WTC11 (cell line): ENCODE measurements around the gene SEMA3C. TPM values are rescaled to one million over a fixed set of nuclear protein-coding genes. Genes with fewer than 3 reads are reported as not detected.

Experiments
- ATAC-seq: fragments of 200-7000 bp; cut with Tn5 transposase; 2 replicates; pipeline ENCODE4 v1.10.0; 2021; ENCODE audit warnings: mild to moderate bottlenecking, moderate library complexity
- CTCF ChIA-PET: fragments of 300-600 bp; sonication (Branson Sonifier 250); formaldehyde crosslinking; loops from one replicate; lab custom pipeline; 2021; ENCODE audit warnings: antibody characterized with exemption; lab: Charles Lee
- POLR2A ChIA-PET: fragments of 350-600 bp; sonication (Branson Sonifier 250); formaldehyde crosslinking; loops from one replicate; lab custom pipeline; 2021; ENCODE audit warnings: antibody characterized with exemption; lab: Charles Lee
- DNase-seq: peaks from one replicate; pipeline ENCODE4 v3.0.0; 2021; ENCODE audit warnings: low spot score
- H3K27ac Mint-ChIP-seq: 2 replicates; pipeline ENCODE4 v1.8.0; 2021; ENCODE audit warnings: mixed read lengths
- H3K27me3 Mint-ChIP-seq: 2 replicates; pipeline ENCODE4 v1.8.0; 2021; ENCODE audit warnings: low read depth, mild to moderate bottlenecking, moderate library complexity, mixed read lengths
- H3K36me3 Mint-ChIP-seq: 2 replicates; pipeline ENCODE4 v1.8.0; 2021; ENCODE audit warnings: mixed read lengths
- H3K4me1 Mint-ChIP-seq: 2 replicates; pipeline ENCODE4 v1.8.0; 2022; ENCODE audit warnings: mixed read lengths
- H3K4me3 Mint-ChIP-seq: 2 replicates; pipeline ENCODE4 v1.8.0; 2021; ENCODE audit warnings: mild to moderate bottlenecking, moderate library complexity, mixed read lengths
- H3K9me3 Mint-ChIP-seq: 2 replicates; pipeline ENCODE4 v1.8.0; 2021; ENCODE audit warnings: mixed read lengths
- CBFB ChIP-seq: sonication (generic); formaldehyde crosslinking; IDR thresholded peaks from 2 replicates; pipeline ENCODE4 v1.8.1; 2022; ENCODE audit warnings: mild to moderate bottlenecking, low read depth, missing genetic modification reagents
- CREM ChIP-seq: sonication (generic); formaldehyde crosslinking; IDR thresholded peaks from 2 replicates; pipeline ENCODE4 v1.8.1; 2022; ENCODE audit warnings: mild to moderate bottlenecking, missing genetic modification reagents, moderate library complexity
- ELF4 ChIP-seq: sonication (generic); formaldehyde crosslinking; IDR thresholded peaks from 2 replicates; pipeline ENCODE4 v1.8.1; 2022; ENCODE audit warnings: low read depth, mild to moderate bottlenecking, moderate library complexity, missing genetic modification reagents
- EMX1 ChIP-seq: fragments of 250-450 bp; sonication (Bioruptor Pico); IDR thresholded peaks from 2 replicates; pipeline ENCODE4 v1.8.0; 2021; ENCODE audit warnings: mild to moderate bottlenecking
- PRRX2 ChIP-seq: fragments of 250-450 bp; sonication (Bioruptor Pico); IDR thresholded peaks from 2 replicates; pipeline ENCODE4 v1.8.0; 2021; ENCODE audit warnings: mild to moderate bottlenecking
- RELA ChIP-seq: sonication (generic); formaldehyde crosslinking; IDR thresholded peaks from 2 replicates; pipeline ENCODE4 v1.8.1; 2022; ENCODE audit warnings: missing genetic modification reagents, mild to moderate bottlenecking, borderline replicate concordance
- TP53 ChIP-seq: sonication (generic); formaldehyde crosslinking; IDR thresholded peaks from 2 replicates; pipeline ENCODE4 v1.8.1; 2023; ENCODE audit warnings: mild to moderate bottlenecking, missing genetic modification reagents
- ZBTB21 ChIP-seq: sonication (generic); formaldehyde crosslinking; IDR thresholded peaks from 2 replicates; pipeline ENCODE4 v1.8.1; 2023; ENCODE audit warnings: mild to moderate bottlenecking, missing genetic modification reagents, borderline replicate concordance
- ZNF232 ChIP-seq: sonication (generic); formaldehyde crosslinking; IDR thresholded peaks from 2 replicates; pipeline ENCODE4 v1.8.0; 2022; ENCODE audit warnings: mild to moderate bottlenecking, missing genetic modification reagents
- ZNF263 ChIP-seq: sonication (generic); formaldehyde crosslinking; IDR thresholded peaks from 2 replicates; pipeline ENCODE4 v1.8.1; 2022; ENCODE audit warnings: low read depth, mild to moderate bottlenecking, moderate library complexity, missing genetic modification reagents
- ZNF416 ChIP-seq: fragments of 250-450 bp; sonication (Bioruptor Pico); IDR thresholded peaks from 2 replicates; pipeline ENCODE4 v1.9.0; 2021; ENCODE audit warnings: mild to moderate bottlenecking, inconsistent platforms
- ZNF423 ChIP-seq: fragments of 250-450 bp; sonication (Bioruptor Pico); IDR thresholded peaks from 2 replicates; pipeline ENCODE4 v2.1.2; 2022; ENCODE audit warnings: mild to moderate bottlenecking, moderate library complexity
- total RNA-seq: library from RNA; stranded (reverse); gene quantifications from 3 replicates; pipeline ENCODE4 v1.2.3, GENCODE V29; 2021
- TF ChIP-seq, protein P1 (sequence below): sonication (generic); formaldehyde crosslinking; IDR thresholded peaks from 2 replicates; pipeline ENCODE4 v1.8.0; 2022; ENCODE audit warnings: missing genetic modification reagents
- TF ChIP-seq, protein P2 (sequence below): sonication (generic); formaldehyde crosslinking; IDR thresholded peaks from 2 replicates; pipeline ENCODE4 v1.8.0; 2023; ENCODE audit warnings: missing genetic modification reagents
- TF ChIP-seq, protein P3 (sequence below): fragments of 250-450 bp; sonication (Bioruptor Pico); IDR thresholded peaks from 2 replicates; pipeline ENCODE4 v1.9.0; 2021; ENCODE audit warnings: mild to moderate bottlenecking
- TF ChIP-seq, protein P4 (sequence below): fragments of 250-450 bp; sonication (Bioruptor Pico); IDR thresholded peaks from 2 replicates; pipeline ENCODE4 v1.8.0; 2021; ENCODE audit warnings: mild to moderate bottlenecking
- TF ChIP-seq, protein P5 (sequence below): fragments of 200-600 bp; IDR thresholded peaks from 2 replicates; pipeline ENCODE4 v1.8.0; 2022; ENCODE audit warnings: antibody characterized with exemption
- TF ChIP-seq, protein P6 (sequence below): sonication (generic); formaldehyde crosslinking; IDR thresholded peaks from 2 replicates; pipeline ENCODE4 v1.8.1; 2023; ENCODE audit warnings: mild to moderate bottlenecking, missing genetic modification reagents, borderline replicate concordance

SEMA3C gene
- total RNA-seq, 1 experiment from 2014 or later: 2.1 TPM

DNA sequence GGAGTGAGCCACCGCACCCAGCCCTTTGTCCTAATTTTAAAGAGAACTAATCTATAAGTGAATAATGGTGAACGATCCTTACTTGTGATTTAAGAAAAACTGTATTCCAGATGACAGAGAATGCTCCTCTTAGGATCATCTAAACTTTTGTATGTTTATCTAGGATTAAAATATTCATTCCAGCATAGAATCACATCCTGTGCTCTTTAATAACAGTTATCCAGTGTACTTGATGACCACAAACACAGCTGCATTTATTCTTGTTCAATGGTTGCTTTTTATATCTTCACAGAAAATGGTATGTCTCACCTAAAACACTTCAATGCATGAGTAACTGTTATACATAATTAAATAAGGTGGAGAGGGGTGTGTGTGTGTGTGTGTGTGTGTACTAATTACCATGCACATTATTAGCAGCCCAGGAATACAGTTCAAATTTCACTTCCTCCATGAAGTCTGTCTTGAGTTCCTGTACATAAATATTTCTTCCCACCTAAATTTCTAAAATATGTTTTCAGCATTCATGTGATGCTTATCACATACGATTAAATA lies 38.5 kb upstream of the SEMA3C start:
- Mint-ChIP-seq H3K4me3 (no peak overlapping the region), H3K36me3 (no peaks in the 10 kb centered on the region), H3K27me3 (no peaks in the 10 kb centered on the region), H3K9me3 (peaks cover 3% of the 10 kb centered on the region; the same call in 1 of the 2 replicates), H3K27ac (no peak overlapping the region), H3K4me1 (no peaks in the 10 kb centered on the region)
- CTCF ChIA-PET: no interaction called here
- no peak for ATAC-seq
- TF ChIP-seq ELF4 (CRISPR knock-in tag): no peak
- no peak for TF ChIP-seq ZNF232
- TF ChIP-seq, protein P1, sequence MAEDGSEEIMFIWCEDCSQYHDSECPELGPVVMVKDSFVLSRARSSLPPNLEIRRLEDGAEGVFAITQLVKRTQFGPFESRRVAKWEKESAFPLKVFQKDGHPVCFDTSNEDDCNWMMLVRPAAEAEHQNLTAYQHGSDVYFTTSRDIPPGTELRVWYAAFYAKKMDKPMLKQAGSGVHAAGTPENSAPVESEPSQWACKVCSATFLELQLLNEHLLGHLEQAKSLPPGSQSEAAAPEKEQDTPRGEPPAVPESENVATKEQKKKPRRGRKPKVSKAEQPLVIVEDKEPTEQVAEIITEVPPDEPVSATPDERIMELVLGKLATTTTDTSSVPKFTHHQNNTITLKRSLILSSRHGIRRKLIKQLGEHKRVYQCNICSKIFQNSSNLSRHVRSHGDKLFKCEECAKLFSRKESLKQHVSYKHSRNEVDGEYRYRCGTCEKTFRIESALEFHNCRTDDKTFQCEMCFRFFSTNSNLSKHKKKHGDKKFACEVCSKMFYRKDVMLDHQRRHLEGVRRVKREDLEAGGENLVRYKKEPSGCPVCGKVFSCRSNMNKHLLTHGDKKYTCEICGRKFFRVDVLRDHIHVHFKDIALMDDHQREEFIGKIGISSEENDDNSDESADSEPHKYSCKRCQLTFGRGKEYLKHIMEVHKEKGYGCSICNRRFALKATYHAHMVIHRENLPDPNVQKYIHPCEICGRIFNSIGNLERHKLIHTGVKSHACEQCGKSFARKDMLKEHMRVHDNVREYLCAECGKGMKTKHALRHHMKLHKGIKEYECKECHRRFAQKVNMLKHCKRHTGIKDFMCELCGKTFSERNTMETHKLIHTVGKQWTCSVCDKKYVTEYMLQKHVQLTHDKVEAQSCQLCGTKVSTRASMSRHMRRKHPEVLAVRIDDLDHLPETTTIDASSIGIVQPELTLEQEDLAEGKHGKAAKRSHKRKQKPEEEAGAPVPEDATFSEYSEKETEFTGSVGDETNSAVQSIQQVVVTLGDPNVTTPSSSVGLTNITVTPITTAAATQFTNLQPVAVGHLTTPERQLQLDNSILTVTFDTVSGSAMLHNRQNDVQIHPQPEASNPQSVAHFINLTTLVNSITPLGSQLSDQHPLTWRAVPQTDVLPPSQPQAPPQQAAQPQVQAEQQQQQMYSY (CRISPR knock-in tag): no peak
- TF ChIP-seq CREM (CRISPR knock-in tag): no peak
- TF ChIP-seq, protein P2, sequence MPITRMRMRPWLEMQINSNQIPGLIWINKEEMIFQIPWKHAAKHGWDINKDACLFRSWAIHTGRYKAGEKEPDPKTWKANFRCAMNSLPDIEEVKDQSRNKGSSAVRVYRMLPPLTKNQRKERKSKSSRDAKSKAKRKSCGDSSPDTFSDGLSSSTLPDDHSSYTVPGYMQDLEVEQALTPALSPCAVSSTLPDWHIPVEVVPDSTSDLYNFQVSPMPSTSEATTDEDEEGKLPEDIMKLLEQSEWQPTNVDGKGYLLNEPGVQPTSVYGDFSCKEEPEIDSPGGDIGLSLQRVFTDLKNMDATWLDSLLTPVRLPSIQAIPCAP (CRISPR knock-in tag): no peak
- TF ChIP-seq, protein P3, sequence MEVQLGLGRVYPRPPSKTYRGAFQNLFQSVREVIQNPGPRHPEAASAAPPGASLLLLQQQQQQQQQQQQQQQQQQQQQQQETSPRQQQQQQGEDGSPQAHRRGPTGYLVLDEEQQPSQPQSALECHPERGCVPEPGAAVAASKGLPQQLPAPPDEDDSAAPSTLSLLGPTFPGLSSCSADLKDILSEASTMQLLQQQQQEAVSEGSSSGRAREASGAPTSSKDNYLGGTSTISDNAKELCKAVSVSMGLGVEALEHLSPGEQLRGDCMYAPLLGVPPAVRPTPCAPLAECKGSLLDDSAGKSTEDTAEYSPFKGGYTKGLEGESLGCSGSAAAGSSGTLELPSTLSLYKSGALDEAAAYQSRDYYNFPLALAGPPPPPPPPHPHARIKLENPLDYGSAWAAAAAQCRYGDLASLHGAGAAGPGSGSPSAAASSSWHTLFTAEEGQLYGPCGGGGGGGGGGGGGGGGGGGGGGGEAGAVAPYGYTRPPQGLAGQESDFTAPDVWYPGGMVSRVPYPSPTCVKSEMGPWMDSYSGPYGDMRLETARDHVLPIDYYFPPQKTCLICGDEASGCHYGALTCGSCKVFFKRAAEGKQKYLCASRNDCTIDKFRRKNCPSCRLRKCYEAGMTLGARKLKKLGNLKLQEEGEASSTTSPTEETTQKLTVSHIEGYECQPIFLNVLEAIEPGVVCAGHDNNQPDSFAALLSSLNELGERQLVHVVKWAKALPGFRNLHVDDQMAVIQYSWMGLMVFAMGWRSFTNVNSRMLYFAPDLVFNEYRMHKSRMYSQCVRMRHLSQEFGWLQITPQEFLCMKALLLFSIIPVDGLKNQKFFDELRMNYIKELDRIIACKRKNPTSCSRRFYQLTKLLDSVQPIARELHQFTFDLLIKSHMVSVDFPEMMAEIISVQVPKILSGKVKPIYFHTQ (CRISPR knock-in tag): no peak
- DNase-seq: no peak
- POLR2A ChIA-PET: interaction anchor here (0.8 kb wide), 1 partner anchor 11 kb away, joined by 3 read pairs; no protein-coding TSS in a partner anchor

DNA sequence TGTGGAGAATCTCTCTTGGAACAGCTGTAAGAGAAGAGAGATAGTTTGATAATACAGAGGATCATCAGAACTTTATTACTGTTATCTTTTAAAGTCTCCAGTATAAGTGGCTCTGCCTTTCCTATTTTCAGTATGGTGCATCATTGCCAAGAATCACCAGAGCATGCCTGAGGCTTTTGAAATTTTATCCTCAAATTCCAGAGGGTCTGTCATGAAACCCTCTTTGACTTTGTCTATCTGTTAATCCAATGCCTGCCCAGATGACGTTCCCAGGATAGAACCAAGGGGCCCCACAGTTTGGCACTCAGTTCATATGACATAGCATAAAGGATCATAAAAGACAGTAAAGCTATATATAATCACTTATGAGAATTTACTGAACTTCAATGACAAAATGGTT lies 35.3 kb upstream of the SEMA3C start:
- ATAC-seq: no peak
- CTCF ChIA-PET: no interaction called here
- DNase-seq: no peak
- no peaks in the 10 kb centered on the region for H3K27me3 Mint-ChIP-seq
- H3K9me3 Mint-ChIP-seq: no peaks in the 10 kb centered on the region
- H3K36me3 Mint-ChIP-seq: no peaks in the 10 kb centered on the region
- H3K27ac Mint-ChIP-seq: no peak overlapping the region
- POLR2A ChIA-PET: no interaction called here
- no peaks in the 10 kb centered on the region for H3K4me1 Mint-ChIP-seq
- no peak for TF ChIP-seq EMX1
- TF ChIP-seq, all 79 proteins: peak for 0
- H3K4me3 Mint-ChIP-seq: no peak overlapping the region

DNA sequence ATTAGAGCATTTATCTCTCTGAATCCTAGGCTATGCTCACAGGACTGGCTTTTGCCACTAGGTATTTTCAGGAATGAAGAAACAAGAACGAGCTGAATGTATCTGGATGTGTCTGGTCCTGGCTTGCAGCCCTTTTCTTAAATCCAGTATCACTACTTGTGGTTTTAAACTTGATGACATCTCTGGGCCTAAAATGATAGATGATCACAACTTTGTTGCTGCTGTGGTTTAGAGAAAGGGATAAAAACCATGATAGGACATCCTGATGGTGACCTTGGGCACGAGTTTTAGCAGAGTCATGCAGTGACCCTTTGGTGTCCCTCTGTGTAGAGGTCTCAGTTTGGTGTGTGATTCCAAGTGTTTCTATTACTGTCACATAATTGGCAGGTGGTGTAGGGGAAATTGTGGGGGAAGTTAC lies 31.7 kb upstream of the SEMA3C start:
- POLR2A ChIA-PET: no interaction called here
- TF ChIP-seq, protein P4, sequence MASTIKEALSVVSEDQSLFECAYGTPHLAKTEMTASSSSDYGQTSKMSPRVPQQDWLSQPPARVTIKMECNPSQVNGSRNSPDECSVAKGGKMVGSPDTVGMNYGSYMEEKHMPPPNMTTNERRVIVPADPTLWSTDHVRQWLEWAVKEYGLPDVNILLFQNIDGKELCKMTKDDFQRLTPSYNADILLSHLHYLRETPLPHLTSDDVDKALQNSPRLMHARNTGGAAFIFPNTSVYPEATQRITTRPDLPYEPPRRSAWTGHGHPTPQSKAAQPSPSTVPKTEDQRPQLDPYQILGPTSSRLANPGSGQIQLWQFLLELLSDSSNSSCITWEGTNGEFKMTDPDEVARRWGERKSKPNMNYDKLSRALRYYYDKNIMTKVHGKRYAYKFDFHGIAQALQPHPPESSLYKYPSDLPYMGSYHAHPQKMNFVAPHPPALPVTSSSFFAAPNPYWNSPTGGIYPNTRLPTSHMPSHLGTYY (CRISPR knock-in tag): no peak
- TF ChIP-seq ZNF263 (CRISPR knock-in tag) (no peak), CBFB (CRISPR knock-in tag) (no peak), ZNF416 (CRISPR knock-in tag) (no peak), TP53 (CRISPR knock-in tag) (no peak), ZNF423 (no peak), ZBTB21 (CRISPR knock-in tag) (no peak), RELA (CRISPR knock-in tag) (no peak), PRRX2 (CRISPR knock-in tag) (no peak)
- TF ChIP-seq, protein P5, sequence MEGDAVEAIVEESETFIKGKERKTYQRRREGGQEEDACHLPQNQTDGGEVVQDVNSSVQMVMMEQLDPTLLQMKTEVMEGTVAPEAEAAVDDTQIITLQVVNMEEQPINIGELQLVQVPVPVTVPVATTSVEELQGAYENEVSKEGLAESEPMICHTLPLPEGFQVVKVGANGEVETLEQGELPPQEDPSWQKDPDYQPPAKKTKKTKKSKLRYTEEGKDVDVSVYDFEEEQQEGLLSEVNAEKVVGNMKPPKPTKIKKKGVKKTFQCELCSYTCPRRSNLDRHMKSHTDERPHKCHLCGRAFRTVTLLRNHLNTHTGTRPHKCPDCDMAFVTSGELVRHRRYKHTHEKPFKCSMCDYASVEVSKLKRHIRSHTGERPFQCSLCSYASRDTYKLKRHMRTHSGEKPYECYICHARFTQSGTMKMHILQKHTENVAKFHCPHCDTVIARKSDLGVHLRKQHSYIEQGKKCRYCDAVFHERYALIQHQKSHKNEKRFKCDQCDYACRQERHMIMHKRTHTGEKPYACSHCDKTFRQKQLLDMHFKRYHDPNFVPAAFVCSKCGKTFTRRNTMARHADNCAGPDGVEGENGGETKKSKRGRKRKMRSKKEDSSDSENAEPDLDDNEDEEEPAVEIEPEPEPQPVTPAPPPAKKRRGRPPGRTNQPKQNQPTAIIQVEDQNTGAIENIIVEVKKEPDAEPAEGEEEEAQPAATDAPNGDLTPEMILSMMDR: no peak
- TF ChIP-seq, protein P6, sequence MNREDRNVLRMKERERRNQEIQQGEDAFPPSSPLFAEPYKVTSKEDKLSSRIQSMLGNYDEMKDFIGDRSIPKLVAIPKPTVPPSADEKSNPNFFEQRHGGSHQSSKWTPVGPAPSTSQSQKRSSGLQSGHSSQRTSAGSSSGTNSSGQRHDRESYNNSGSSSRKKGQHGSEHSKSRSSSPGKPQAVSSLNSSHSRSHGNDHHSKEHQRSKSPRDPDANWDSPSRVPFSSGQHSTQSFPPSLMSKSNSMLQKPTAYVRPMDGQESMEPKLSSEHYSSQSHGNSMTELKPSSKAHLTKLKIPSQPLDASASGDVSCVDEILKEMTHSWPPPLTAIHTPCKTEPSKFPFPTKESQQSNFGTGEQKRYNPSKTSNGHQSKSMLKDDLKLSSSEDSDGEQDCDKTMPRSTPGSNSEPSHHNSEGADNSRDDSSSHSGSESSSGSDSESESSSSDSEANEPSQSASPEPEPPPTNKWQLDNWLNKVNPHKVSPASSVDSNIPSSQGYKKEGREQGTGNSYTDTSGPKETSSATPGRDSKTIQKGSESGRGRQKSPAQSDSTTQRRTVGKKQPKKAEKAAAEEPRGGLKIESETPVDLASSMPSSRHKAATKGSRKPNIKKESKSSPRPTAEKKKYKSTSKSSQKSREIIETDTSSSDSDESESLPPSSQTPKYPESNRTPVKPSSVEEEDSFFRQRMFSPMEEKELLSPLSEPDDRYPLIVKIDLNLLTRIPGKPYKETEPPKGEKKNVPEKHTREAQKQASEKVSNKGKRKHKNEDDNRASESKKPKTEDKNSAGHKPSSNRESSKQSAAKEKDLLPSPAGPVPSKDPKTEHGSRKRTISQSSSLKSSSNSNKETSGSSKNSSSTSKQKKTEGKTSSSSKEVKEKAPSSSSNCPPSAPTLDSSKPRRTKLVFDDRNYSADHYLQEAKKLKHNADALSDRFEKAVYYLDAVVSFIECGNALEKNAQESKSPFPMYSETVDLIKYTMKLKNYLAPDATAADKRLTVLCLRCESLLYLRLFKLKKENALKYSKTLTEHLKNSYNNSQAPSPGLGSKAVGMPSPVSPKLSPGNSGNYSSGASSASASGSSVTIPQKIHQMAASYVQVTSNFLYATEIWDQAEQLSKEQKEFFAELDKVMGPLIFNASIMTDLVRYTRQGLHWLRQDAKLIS: no peak
- TF ChIP-seq, all 79 proteins: peak for 0
- DNase-seq (no peak), ATAC-seq (no peak)
- H3K4me1 Mint-ChIP-seq: no peaks in the 10 kb centered on the region
- H3K27me3 Mint-ChIP-seq: no peaks in the 10 kb centered on the region
- H3K4me3 Mint-ChIP-seq: no peak overlapping the region
- H3K27ac Mint-ChIP-seq: no peak overlapping the region
- H3K9me3 Mint-ChIP-seq: no peaks in the 10 kb centered on the region
- CTCF ChIA-PET: no interaction called here
- H3K36me3 Mint-ChIP-seq: no peaks in the 10 kb centered on the region
